ENCODE data around the gene COL6A3. TPM values are rescaled to one million over a fixed set of nuclear protein-coding genes. Genes with fewer than 3 reads are reported as not detected.

COL6A3 gene
- total RNA-seq, 1 donor from 2014 or later, result 119 TPM

DNA sequence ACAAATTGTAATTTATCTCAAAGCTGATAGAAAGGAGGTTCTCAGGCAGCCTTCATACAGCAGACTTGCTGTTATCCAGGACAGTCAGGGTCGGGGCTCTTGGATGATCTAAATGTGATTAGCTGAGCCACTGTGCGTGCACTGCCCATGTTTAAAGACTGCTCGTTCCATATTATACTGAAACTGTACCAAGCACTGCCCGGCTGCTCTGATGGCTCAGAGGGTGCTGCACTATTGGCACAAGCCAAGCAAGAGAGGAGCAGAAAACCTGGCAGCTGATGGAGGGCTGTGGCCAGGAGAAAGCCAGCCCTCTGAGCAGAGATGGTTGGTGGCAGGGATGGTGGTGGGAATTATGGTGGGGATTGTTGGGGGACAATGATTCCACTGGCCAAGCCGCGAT is 63.4 kb downstream of the COL6A3 start:
- intact Hi-C loops (cut with DNase I), result no loop called here
- Histone ChIP-seq H3K9me3 (no peaks in the 10 kb centered on the region), H3K4me1 (peaks cover 6% of the 10 kb centered on the region), H3K36me3 (peaks cover 22% of the 10 kb centered on the region), H3K27me3 (peaks cover 7% of the 10 kb centered on the region), H3K4me3 (no peak overlapping the region), H3K27ac (no peak overlapping the region)
- TF ChIP-seq, protein P1, sequence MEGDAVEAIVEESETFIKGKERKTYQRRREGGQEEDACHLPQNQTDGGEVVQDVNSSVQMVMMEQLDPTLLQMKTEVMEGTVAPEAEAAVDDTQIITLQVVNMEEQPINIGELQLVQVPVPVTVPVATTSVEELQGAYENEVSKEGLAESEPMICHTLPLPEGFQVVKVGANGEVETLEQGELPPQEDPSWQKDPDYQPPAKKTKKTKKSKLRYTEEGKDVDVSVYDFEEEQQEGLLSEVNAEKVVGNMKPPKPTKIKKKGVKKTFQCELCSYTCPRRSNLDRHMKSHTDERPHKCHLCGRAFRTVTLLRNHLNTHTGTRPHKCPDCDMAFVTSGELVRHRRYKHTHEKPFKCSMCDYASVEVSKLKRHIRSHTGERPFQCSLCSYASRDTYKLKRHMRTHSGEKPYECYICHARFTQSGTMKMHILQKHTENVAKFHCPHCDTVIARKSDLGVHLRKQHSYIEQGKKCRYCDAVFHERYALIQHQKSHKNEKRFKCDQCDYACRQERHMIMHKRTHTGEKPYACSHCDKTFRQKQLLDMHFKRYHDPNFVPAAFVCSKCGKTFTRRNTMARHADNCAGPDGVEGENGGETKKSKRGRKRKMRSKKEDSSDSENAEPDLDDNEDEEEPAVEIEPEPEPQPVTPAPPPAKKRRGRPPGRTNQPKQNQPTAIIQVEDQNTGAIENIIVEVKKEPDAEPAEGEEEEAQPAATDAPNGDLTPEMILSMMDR (IDR thresholded peaks at IDR 0.05), result no peak
- DNase-seq (no peak), ATAC-seq (no peak)

DNA sequence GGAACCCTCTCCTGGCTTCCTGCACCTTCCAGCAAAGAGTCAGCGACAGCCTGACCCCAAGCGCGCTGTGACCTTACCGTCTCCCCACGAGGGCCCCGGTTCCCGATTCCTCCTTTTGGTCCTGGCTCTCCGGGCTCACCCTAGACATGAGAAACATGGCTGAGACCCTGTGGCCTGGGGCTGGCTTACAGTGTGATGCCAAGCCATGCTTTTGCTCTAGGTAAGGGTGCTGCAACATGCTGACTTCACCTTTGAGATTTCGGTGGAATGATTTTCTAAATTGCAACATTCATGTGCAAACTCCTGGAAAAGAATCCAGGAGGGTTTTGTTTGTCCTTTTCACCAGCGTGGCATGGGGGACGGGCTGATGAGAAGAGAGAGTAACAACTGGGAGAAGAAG is 63.9 kb downstream of the COL6A3 start:
- TF ChIP-seq, protein P1 (IDR thresholded peaks at IDR 0.05), result no peak
- no peak for DNase-seq
- H3K4me3 ChIP-seq, result no peak overlapping the region
- no peak for ATAC-seq
- no peak overlapping the region for H3K27ac ChIP-seq
- intact Hi-C loops (cut with DNase I), result no loop called here
- H3K9me3 ChIP-seq, result no peaks in the 10 kb centered on the region
- H3K4me1 ChIP-seq, result peaks cover 3% of the 10 kb centered on the region
- peaks cover 22% of the 10 kb centered on the region for H3K36me3 ChIP-seq
- H3K27me3 ChIP-seq, result peaks cover 7% of the 10 kb centered on the region

DNA sequence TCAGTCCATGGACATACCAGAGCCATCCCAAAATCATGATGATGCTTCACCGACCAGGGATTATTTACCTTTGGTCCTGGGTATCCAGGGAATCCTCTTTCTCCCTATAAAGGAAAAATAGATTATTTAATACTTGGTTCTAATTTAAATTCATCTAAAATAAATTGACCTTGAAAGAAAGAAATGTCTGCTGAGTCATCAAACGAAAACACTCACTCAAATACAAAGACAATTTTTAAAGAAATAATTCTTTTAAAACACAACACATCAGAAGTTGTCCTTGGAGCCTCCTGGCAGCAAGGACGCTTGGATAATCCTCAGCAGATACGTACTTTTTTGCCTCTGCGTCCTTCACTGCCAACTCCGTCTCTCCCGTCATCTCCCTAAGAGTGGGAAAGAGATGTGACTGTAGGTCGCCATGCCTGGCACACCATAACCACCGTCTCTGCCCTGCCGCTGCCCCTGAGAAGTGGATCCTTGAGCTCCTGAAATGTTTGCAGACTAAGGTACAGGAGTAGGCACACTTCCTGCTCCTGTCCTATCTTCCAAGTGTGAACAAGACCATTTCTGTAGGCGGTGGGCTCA is 65.6 kb downstream of the COL6A3 start:
- no peaks in the 10 kb centered on the region for H3K4me1 ChIP-seq
- no peak overlapping the region for H3K4me3 ChIP-seq
- peaks cover 7% of the 10 kb centered on the region for H3K27me3 ChIP-seq
- no peak overlapping the region for H3K27ac ChIP-seq
- H3K36me3 ChIP-seq, result peaks cover 22% of the 10 kb centered on the region
- TF ChIP-seq, protein P1 (IDR thresholded peaks at IDR 0.05), result no peak
- H3K9me3 ChIP-seq, result no peaks in the 10 kb centered on the region
- DNase-seq (no peak), ATAC-seq (no peak)
- intact Hi-C loops (cut with DNase I), result no loop called here

DNA sequence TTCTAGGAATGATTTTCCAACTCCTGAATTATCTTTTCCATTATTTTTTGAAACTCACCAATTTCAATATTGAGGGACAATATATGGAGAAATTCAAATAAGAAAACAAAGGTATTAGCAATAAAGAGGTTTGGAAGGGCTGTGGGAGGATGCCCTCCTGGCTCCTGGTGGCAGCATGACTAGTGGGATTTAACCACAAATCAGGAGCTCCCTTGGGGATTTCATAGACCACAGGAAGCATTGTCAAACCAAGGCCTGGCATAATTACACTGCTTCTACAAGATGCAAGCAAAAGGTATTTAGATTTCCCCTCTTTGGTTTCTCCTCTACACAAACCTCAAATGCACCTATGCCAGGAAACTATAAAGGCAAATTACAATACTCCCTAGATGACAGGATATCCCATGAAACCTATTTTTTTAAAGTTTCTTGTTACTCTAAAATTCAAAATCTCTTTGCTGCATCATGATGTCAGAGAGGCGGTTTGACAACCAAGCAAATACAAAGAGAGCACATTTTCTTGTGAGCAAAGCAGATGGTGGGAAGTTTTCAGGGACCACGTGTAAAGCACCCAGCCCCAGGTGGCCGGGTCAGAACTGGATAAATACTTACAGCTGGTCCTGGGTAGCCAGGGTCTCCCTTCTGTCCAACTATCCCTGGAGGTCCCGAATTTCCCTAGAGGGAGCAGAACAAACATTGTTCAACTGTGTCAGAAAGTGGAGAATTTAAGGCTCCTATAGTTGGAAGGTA is 67.9 kb downstream of the COL6A3 start:
- Histone ChIP-seq H3K27me3 (peaks cover 3% of the 10 kb centered on the region), H3K9me3 (no peaks in the 10 kb centered on the region), H3K4me1 (no peaks in the 10 kb centered on the region), H3K36me3 (peaks cover 22% of the 10 kb centered on the region), H3K4me3 (no peak overlapping the region), H3K27ac (no peak overlapping the region)
- DNase-seq (no peak), ATAC-seq (no peak)
- TF ChIP-seq, protein P1 (IDR thresholded peaks at IDR 0.05), result no peak
- intact Hi-C loops (cut with DNase I), result no loop called here

DNA sequence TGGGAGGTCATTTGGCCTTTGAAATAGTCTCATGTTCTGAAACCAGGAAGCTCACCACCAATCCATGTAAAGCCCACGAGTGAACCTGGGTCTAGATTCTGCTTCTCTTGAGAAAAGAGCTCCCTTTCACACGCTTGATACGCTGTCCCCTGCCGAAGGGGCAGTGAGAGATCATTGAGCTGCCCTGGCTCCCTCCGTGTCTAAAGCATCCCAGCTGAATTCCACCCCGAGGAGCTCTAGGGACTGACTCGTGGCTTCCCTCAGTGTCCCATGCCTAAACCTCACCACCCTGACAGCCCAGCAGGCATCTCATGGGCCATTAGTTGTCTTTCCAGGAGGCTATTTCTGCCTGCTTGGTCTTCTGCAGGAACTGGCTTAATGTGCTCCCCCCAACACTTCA is 68.6 kb downstream of the COL6A3 start:
- no peaks in the 10 kb centered on the region for H3K9me3 ChIP-seq
- H3K4me3 ChIP-seq, result no peak overlapping the region
- intact Hi-C loops (cut with DNase I), result no loop called here
- TF ChIP-seq, protein P1 (IDR thresholded peaks at IDR 0.05), result no peak
- no peaks in the 10 kb centered on the region for H3K27me3 ChIP-seq
- ATAC-seq (no peak), DNase-seq (no peak)
- no peak overlapping the region for H3K27ac ChIP-seq
- no peaks in the 10 kb centered on the region for H3K4me1 ChIP-seq
- peaks cover 22% of the 10 kb centered on the region for H3K36me3 ChIP-seq

Data from upper lobe of right lung (tissue), 1 donor.